ENCODE data around the gene RPP30. TPM values are rescaled to one million over a fixed set of nuclear protein-coding genes. Genes with fewer than 3 reads are reported as not detected.

RPP30 gene
- 31.3 and 41.5 TPM in 2 replicates for total RNA-seq

GRCh38 chr10:90871766-90872647 is at the start of gene RPP30:
Gene RPP30, plus strand, starts transcription at chr10:90871974. Its CDS starts 13 bp downstream, at chr10:90871987.

GRCh38 chr10:90857635-90858460 is 13.9 kb upstream of the RPP30 start, which contains the start of gene HTR7:
Gene HTR7, minus strand, starts transcription at chr10:90858039. Its CDS starts 368 bp downstream, at chr10:90857671.

GRCh38 chr10:90920986-90921666 is 49.4 kb downstream of the RPP30 start, which contains the start of gene ANKRD1:
Gene ANKRD1, minus strand, starts transcription at chr10:90921087. Its CDS starts 60 bp downstream, at chr10:90921027.

Other genes starting within 250 kb of the RPP30 start
- gene HTR7, start 13.9 kb upstream of the RPP30 start, total RNA-seq, result 0.27 and 0.47 TPM in 2 replicates
- gene ANKRD1, start 49.1 kb downstream of the RPP30 start, total RNA-seq, result 667 and 960 TPM in 2 replicates